H1 (cell line): ENCODE results near the gene ETV5. TPM values are rescaled to one million over a fixed set of nuclear protein-coding genes. Genes with fewer than 3 reads are reported as not detected.

ENCODE experiments used
- CTCF ChIA-PET: fragments of 300-600 bp; sonication (Branson Sonifier 250); formaldehyde crosslinking; loops from one replicate; lab custom pipeline; 2021; ENCODE audit not compliant: partially characterized antibody; lab: Charles Lee
- POLR2A ChIA-PET: fragments of 300-600 bp; sonication (Branson Sonifier 250); formaldehyde crosslinking; loops from one replicate; lab custom pipeline; 2021; ENCODE audit warnings: inconsistent platforms; ENCODE audit not compliant: partially characterized antibody; lab: Charles Lee
- DNase-seq, 2 experiments: peaks; one replicate each; pipeline versions ENCODE4 v3.0.0 to v3.0.0-alpha.2; 2010 to 2022; ENCODE audit warnings: low spot score in 2 of 2, low read depth in 1 of 2, mixed read lengths in 1 of 2
- FAIRE-seq: peaks from 2 replicates; lab custom pipeline; 2011; peaks lifted over from hg19 to GRCh38; lab: Jason Lieb, UNC
- H2AFZ ChIP-seq: 2 replicates; pipeline ENCODE4 v1.8.1; 2012; ENCODE audit warnings: low read length, inconsistent platforms
- H2AK5ac ChIP-seq: 2 replicates; pipeline ENCODE4 v1.6.1; 2013; ENCODE audit warnings: low read depth, low read length
- H2BK120ac ChIP-seq: replicated peaks from 2 replicates; pipeline ENCODE3; 2013; ENCODE audit warnings: low read depth, low read length, inconsistent platforms
- H2BK12ac ChIP-seq: 2 replicates; pipeline ENCODE4 v1.6.1; 2013; ENCODE audit warnings: low read depth, low read length
- H2BK15ac ChIP-seq: 2 replicates; pipeline ENCODE4 v1.6.1; 2013; ENCODE audit warnings: low read length
- H2BK20ac ChIP-seq: 2 replicates; pipeline ENCODE4 v1.6.1; 2013; ENCODE audit warnings: low read length
- H2BK5ac ChIP-seq: 2 replicates; pipeline ENCODE4 v1.6.1; 2013; ENCODE audit warnings: low read depth, low read length
- H3K14ac ChIP-seq: 2 replicates; pipeline ENCODE4 v1.6.1; 2013; ENCODE audit warnings: inconsistent platforms; ENCODE audit not compliant: insufficient read length
- H3K18ac ChIP-seq: 2 replicates; pipeline ENCODE4 v1.6.1; 2013; ENCODE audit warnings: low read length; ENCODE audit errors: extremely low read depth
- H3K23ac ChIP-seq: 2 replicates; pipeline ENCODE4 v1.6.1; 2013; ENCODE audit warnings: inconsistent platforms; ENCODE audit not compliant: insufficient read length
- H3K23me2 ChIP-seq: 2 replicates; pipeline ENCODE4 v1.6.1; 2013; ENCODE audit warnings: low read depth, low read length
- H3K27ac ChIP-seq: 2 replicates; pipeline ENCODE4 v1.6.1; 2011; ENCODE audit warnings: low read depth, low read length, inconsistent platforms
- H3K27me3 ChIP-seq, 4 experiments: replicated peaks in 1 of 4; 1 replicate in 1 of 4; 2 replicates in 3 of 4; pipeline versions ENCODE4 v1.6.1 to v1.8.1; 2011 to 2013; ENCODE audit warnings: low read length in 3 of 4, mild to moderate bottlenecking in 3 of 4, inconsistent platforms in 2 of 4, mixed read lengths in 2 of 4, moderate library complexity in 1 of 4; ENCODE audit not compliant: control insufficient read depth in 3 of 4, insufficient read depth in 3 of 4; ENCODE audit errors: extremely low read depth in 1 of 4
- H3K36me3 ChIP-seq, 4 experiments: 2 replicates each; pipeline versions ENCODE4 v1.6.1 to v1.8.1; 2011 to 2013; ENCODE audit warnings: mild to moderate bottlenecking in 4 of 4, low read length in 3 of 4, moderate library complexity in 2 of 4, control low read depth in 1 of 4, inconsistent platforms in 1 of 4; ENCODE audit not compliant: insufficient read depth in 4 of 4, control insufficient read depth in 2 of 4
- H3K4ac ChIP-seq: replicated peaks from 2 replicates; pipeline ENCODE3; 2013; ENCODE audit warnings: low read length, low read depth, mixed read lengths, inconsistent platforms; ENCODE audit not compliant: insufficient read length
- H3K4me1 ChIP-seq, 4 experiments: replicated peaks in 1 of 4; 1 replicate in 1 of 4; 2 replicates in 3 of 4; pipeline versions ENCODE4 v1.6.1 to v1.8.1; 2011 to 2013; ENCODE audit warnings: low read length in 3 of 4, inconsistent platforms in 2 of 4, mixed read lengths in 1 of 4; ENCODE audit not compliant: insufficient read depth in 4 of 4, control insufficient read depth in 3 of 4
- H3K4me2 ChIP-seq, 2 experiments: 2 replicates each; pipeline versions ENCODE4 v1.6.1 to v1.8.1; 2011 to 2013; ENCODE audit warnings: low read depth in 2 of 2, low read length in 2 of 2, control low read depth in 1 of 2, inconsistent platforms in 1 of 2, mild to moderate bottlenecking in 1 of 2; ENCODE audit not compliant: insufficient read depth in 1 of 2
- H3K4me3 ChIP-seq, 4 experiments: fragments of 200-600, 300-600 bp in 1 of 4; sonication (generic), shearing (Covaris generic), sonication (Bioruptor Twin) in 1 of 4; 2 replicates each; pipeline versions ENCODE4 v1.5.1 to v1.8.1; 2011 to 2016; ENCODE audit warnings: low read length in 4 of 4, low read depth in 3 of 4, control low read depth in 2 of 4, inconsistent platforms in 2 of 4, mild to moderate bottlenecking in 2 of 4, mixed read lengths in 1 of 4, moderate library complexity in 1 of 4; ENCODE audit not compliant: insufficient read depth in 2 of 4; ENCODE audit errors: extremely low read depth in 1 of 4
- H3K56ac ChIP-seq: replicated peaks from 2 replicates; pipeline ENCODE3; 2013; ENCODE audit warnings: low read depth, mild to moderate bottlenecking, mixed read lengths, low read length, inconsistent platforms; ENCODE audit not compliant: insufficient read length
- H3K79me1 ChIP-seq: 2 replicates; pipeline ENCODE4 v1.6.1; 2013; ENCODE audit warnings: low read depth, low read length, control low read depth
- H3K79me2 ChIP-seq, 2 experiments: 2 replicates each; pipeline versions ENCODE4 v1.6.1 to v1.8.1; 2012 to 2013; ENCODE audit warnings: low read length in 2 of 2, mild to moderate bottlenecking in 2 of 2, inconsistent platforms in 1 of 2; ENCODE audit not compliant: insufficient read depth in 2 of 2, control insufficient read depth in 1 of 2
- H3K9ac ChIP-seq, 4 experiments: replicated peaks in 1 of 4; 1 replicate in 1 of 4; 2 replicates in 3 of 4; pipeline versions ENCODE4 v1.6.1 to v1.8.1; 2011 to 2013; ENCODE audit warnings: low read depth in 3 of 4, low read length in 3 of 4, control low read depth in 2 of 4, mild to moderate bottlenecking in 2 of 4, moderate library complexity in 2 of 4, inconsistent platforms in 1 of 4; ENCODE audit errors: extremely low read depth in 1 of 4
- H3K9me3 ChIP-seq, 2 experiments: 2 replicates each; pipeline versions ENCODE4 v1.6.1 to v1.8.1; 2012 to 2013; ENCODE audit warnings: mild to moderate bottlenecking in 2 of 2, moderate library complexity in 2 of 2, control low read depth in 1 of 2, inconsistent platforms in 1 of 2, low read depth in 1 of 2, low read length in 1 of 2, mixed read lengths in 1 of 2; ENCODE audit not compliant: insufficient read depth in 2 of 2
- H4K20me1 ChIP-seq, 2 experiments: replicated peaks in 1 of 2; 2 replicates each; pipeline versions ENCODE3 to v1.8.1; 2011 to 2013; ENCODE audit warnings: inconsistent platforms in 2 of 2, low read length in 2 of 2, mild to moderate bottlenecking in 1 of 2; ENCODE audit not compliant: insufficient read depth in 2 of 2, control insufficient read depth in 1 of 2
- H4K5ac ChIP-seq: 2 replicates; pipeline ENCODE4 v1.6.1; 2013; ENCODE audit warnings: low read length, low read depth, mixed read lengths, inconsistent platforms; ENCODE audit not compliant: insufficient read length
- H4K8ac ChIP-seq: 2 replicates; pipeline ENCODE4 v1.8.0; 2013; ENCODE audit warnings: mild to moderate bottlenecking, moderate library complexity, low read length, inconsistent platforms; ENCODE audit not compliant: insufficient read depth; ENCODE audit errors: extremely low read depth
- H4K91ac ChIP-seq: replicated peaks from 2 replicates; pipeline ENCODE3; 2013; ENCODE audit warnings: low read length, mixed read lengths, inconsistent platforms; ENCODE audit not compliant: insufficient read length
- BCL11A ChIP-seq, 2 experiments: IDR thresholded peaks; one replicate each; pipeline ENCODE4 v1.6.1; 2011; ENCODE audit warnings: low read depth in 2 of 2, low read length in 2 of 2, mild to moderate bottlenecking in 2 of 2
- BRCA1 ChIP-seq: IDR thresholded peaks from 2 replicates; pipeline ENCODE4 v1.6.1; 2012; ENCODE audit warnings: low read depth, low read length, improper control_type of control experiment
- KDM5A ChIP-seq: fragments of 200-600 bp; IDR thresholded peaks from 2 replicates; pipeline ENCODE4 v1.7.1; 2012; ENCODE audit warnings: mild to moderate bottlenecking, low read length, inconsistent platforms, mixed read lengths
- NANOG ChIP-seq: IDR thresholded peaks from 2 replicates; pipeline ENCODE4 v1.6.1; 2011; ENCODE audit warnings: low read length, low read depth, mild to moderate bottlenecking, inconsistent platforms; ENCODE audit not compliant: insufficient read depth, poor library complexity, severe bottlenecking
- POLR2A ChIP-seq, 2 experiments: IDR thresholded peaks; 1 replicate in 1 of 2; 2 replicates in 1 of 2; pipeline ENCODE4 v1.6.1; 2011; ENCODE audit warnings: low read depth in 2 of 2, low read length in 2 of 2, mild to moderate bottlenecking in 2 of 2; ENCODE audit errors: control extremely low read depth in 1 of 2
- POU5F1 ChIP-seq: IDR thresholded peaks from 2 replicates; pipeline ENCODE4 v1.6.1; 2011; ENCODE audit warnings: low read depth, mild to moderate bottlenecking, low read length, moderate library complexity
- RFX5 ChIP-seq: IDR thresholded peaks from 2 replicates; pipeline ENCODE4 v1.6.1; 2011; ENCODE audit warnings: low read depth, low read length, improper control_type of control experiment, borderline replicate concordance
- SP1 ChIP-seq: IDR thresholded peaks from 2 replicates; pipeline ENCODE4 v1.6.1; 2011; ENCODE audit warnings: low read depth, low read length
- TAF7 ChIP-seq: optimal IDR thresholded peaks from 2 replicates; pipeline ENCODE3; 2011; ENCODE audit warnings: low read depth, mild to moderate bottlenecking, inconsistent platforms, low read length, moderate library complexity, borderline replicate concordance
- TEAD4 ChIP-seq: IDR thresholded peaks from 2 replicates; pipeline ENCODE4 v1.6.1; 2012; ENCODE audit warnings: low read depth, low read length, inconsistent platforms, mixed read lengths
- WGBS, 2 experiments: shearing (Covaris generic) in 1 of 2; methylation state at CpG; one replicate each; pipeline versions ENCODE4 v1.1.6 to v1.1.7; 2013 to 2015; ENCODE audit warnings: low lambda C conversion rate in 2 of 2, mixed read lengths in 2 of 2, inconsistent platforms in 1 of 2, low coverage in 1 of 2, missing lambda C conversion rate in 1 of 2; ENCODE audit not compliant: insufficient replicate concordance in 2 of 2, insufficient coverage in 1 of 2, insufficient read length in 1 of 2; ENCODE audit errors: extremely low coverage in 1 of 2, missing lambda C conversion rate in 1 of 2; 5-methylcytosine and 5-hydroxymethylcytosine counted together
- polyA plus RNA-seq, 7 experiments: library from polyadenylated mRNA; depleted of rRNA in 3 of 7; stranded (reverse) in 5 of 7; unstranded in 2 of 7; fragments of >200 nt in 5 of 7; fragments of 200-250 nt in 2 of 7; gene quantifications; 1 replicate in 5 of 7; 2 replicates in 1 of 7; 4 replicates in 1 of 7; pipeline versions ENCODE4 v1.2.1 to v1.2.3, GENCODE V29; 2011 to 2013; ENCODE audit warnings: missing spikeins in 2 of 7, mixed read lengths in 2 of 7
- total RNA-seq: library from RNA; stranded (reverse); fragmentation: NEBNext Ultra II Directional; extraction: Animal tissue kit (Norgen Biotek cat#: 25700); gene quantifications from 2 replicates; pipeline ENCODE4 v1.2.1, GENCODE V29; 2021
- TF ChIP-seq, protein P1 (sequence below): IDR thresholded peaks from 2 replicates; pipeline ENCODE4 v1.6.1; 2012; ENCODE audit warnings: inconsistent platforms
- TF ChIP-seq, protein P2 (sequence below): IDR thresholded peaks from 2 replicates; pipeline ENCODE4 v1.6.1; 2012; ENCODE audit warnings: inconsistent platforms

Gene ETV5
- total and polyA plus RNA-seq, 2 of the 8 experiments (the other 6 are each of a cell fraction or from before 2014, with no cell fraction given) = 13.1 to 36.9 TPM

DNA sequence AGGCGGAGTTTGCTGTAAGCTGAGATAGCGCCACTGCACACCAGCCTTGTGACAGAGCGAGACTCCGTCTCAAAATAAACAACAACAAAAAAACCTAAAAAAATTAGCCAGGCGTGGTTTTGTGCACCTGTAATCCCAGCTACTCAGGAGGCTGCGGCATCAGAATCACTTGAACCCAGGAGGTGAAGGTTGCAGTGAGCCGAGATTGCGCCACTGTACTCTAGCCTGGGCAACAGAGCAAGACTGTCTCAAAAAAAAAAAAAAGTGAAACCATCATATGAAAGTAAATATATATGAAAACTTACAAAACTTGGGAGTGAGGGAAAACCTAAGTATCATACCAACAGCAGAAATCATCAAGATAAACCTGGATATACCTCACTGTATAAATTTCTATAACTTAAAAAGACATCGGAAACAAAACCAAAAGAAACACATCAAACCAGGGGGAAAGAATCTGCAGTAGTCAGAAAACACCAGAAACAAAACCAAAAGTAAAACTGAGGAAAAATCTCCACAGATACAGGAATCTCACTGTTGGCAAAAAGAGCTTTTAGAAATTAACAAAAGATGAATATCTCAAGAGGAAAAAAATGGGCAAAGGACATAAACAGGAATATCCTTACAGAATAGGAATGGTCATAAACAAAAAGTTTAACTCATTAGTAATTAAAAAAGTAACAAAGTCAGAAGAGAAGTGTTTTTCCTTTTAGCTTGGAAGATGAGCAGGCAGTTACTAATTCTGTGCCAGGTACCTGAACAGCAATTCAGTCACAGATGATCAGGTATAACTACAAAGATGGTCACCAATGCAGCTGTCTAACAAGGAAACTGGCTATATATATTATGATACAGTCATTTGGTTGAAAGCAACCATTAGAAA lies 41.3 kb downstream of the ETV5 start:
- H3K4me2 ChIP-seq = no peak overlapping the region
- no peak overlapping the region for H2BK120ac ChIP-seq
- no peak overlapping the region for H2AFZ ChIP-seq
- no peak overlapping the region for H3K23ac ChIP-seq
- peaks cover 0 to 2% of the 10 kb centered on the region in 2 experiments for H4K20me1 ChIP-seq
- no peaks in the 10 kb centered on the region for H3K79me2 ChIP-seq
- H3K23me2 ChIP-seq = no peaks in the 10 kb centered on the region
- WGBS, 2 experiments = 94% methylated on average over 9 of the region's 9 CpGs; no CpG with 5 or more reads in 1 of the 2 experiments
- POLR2A ChIA-PET = interaction anchor here (1.4 kb wide), 1 partner anchor 13 kb away, joined by 3 read pairs; no protein-coding TSS in a partner anchor
- H3K27ac ChIP-seq = no peak overlapping the region
- no peak for FAIRE-seq
- H3K56ac ChIP-seq = no peak overlapping the region
- no peak overlapping the region for H3K4me3 ChIP-seq
- no peak overlapping the region for H2BK5ac ChIP-seq
- H3K18ac ChIP-seq = no peak overlapping the region
- H2BK12ac ChIP-seq = no peak overlapping the region
- H3K27me3 ChIP-seq = no peaks in the 10 kb centered on the region
- no peak overlapping the region for H3K4ac ChIP-seq
- H4K8ac ChIP-seq = no peak overlapping the region
- no peak overlapping the region for H4K91ac ChIP-seq
- no peaks in the 10 kb centered on the region for H3K9me3 ChIP-seq
- H2AK5ac ChIP-seq = no peak overlapping the region
- no peak overlapping the region for H3K9ac ChIP-seq
- no peaks in the 10 kb centered on the region for H3K4me1 ChIP-seq
- no peak for DNase-seq
- no peaks in the 10 kb centered on the region for H3K79me1 ChIP-seq
- CTCF ChIA-PET = no interaction called here
- H4K5ac ChIP-seq = no peak overlapping the region
- H3K14ac ChIP-seq = no peak overlapping the region
- H2BK15ac ChIP-seq = no peak overlapping the region
- H3K36me3 ChIP-seq = peaks cover 0 to 8% (median 0%) of the 10 kb centered on the region in 4 experiments; a peak in 1 of 8 replicates
- no peak overlapping the region for H2BK20ac ChIP-seq
- TF ChIP-seq, protein P1, sequence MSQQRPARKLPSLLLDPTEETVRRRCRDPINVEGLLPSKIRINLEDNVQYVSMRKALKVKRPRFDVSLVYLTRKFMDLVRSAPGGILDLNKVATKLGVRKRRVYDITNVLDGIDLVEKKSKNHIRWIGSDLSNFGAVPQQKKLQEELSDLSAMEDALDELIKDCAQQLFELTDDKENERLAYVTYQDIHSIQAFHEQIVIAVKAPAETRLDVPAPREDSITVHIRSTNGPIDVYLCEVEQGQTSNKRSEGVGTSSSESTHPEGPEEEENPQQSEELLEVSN = no peak
- TF ChIP-seq BCL11A (IDR thresholded peaks at IDR 0.05; ENCODE audit: low read depth in 2 of 2, low read length in 2 of 2) (no peak), POU5F1 (no peak), POLR2A (IDR thresholded peaks at IDR 0.05; ENCODE audit: control extremely low read depth in 1 of 2, low read depth in 2 of 2, low read length in 2 of 2) (no peak), RFX5 (no peak), BRCA1 (no peak), NANOG (no peak), TEAD4 (no peak), KDM5A (no peak), SP1 (no peak), TAF7 (no peak)
- TF ChIP-seq, protein P2, sequence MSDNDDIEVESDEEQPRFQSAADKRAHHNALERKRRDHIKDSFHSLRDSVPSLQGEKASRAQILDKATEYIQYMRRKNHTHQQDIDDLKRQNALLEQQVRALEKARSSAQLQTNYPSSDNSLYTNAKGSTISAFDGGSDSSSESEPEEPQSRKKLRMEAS = no peak
